Measurements from ENCODE around the gene ZNF701. TPM values are rescaled to one million over a fixed set of nuclear protein-coding genes. Genes with fewer than 3 reads are reported as not detected.

ZNF701 gene
- total and polyA plus RNA-seq, 2 of the 8 experiments (the other 6 are each of a cell fraction or from before 2014, with no cell fraction given) = 4.9 to 18.7 TPM

- Histone ChIP-seq H3K27ac (ENCODE audit: low read depth, low read length) (no peak overlapping the region), H3K9me3 (ENCODE audit: insufficient read depth in 2 of 2, low read depth in 1 of 2, low read length in 1 of 2) (no peaks in the 10 kb centered on the region), H4K91ac (replicated peaks; ENCODE audit: insufficient read length, low read length) (no peak overlapping the region), H2BK120ac (replicated peaks; ENCODE audit: low read depth, low read length) (no peak overlapping the region), H2BK12ac (ENCODE audit: low read depth, low read length) (no peak overlapping the region), H3K23ac (ENCODE audit: insufficient read length) (no peak overlapping the region), H3K23me2 (ENCODE audit: low read depth, low read length) (peaks cover 5% of the 10 kb centered on the region; the same call in 1 of the 2 replicates), H3K18ac (ENCODE audit: extremely low read depth, low read length) (no peak overlapping the region), H2AK5ac (ENCODE audit: low read depth, low read length) (no peak overlapping the region), H2BK5ac (ENCODE audit: low read depth, low read length) (no peak overlapping the region), H3K79me1 (ENCODE audit: low read depth, low read length) (no peaks in the 10 kb centered on the region), H3K4ac (replicated peaks; ENCODE audit: insufficient read length, low read depth, low read length) (no peak overlapping the region), H4K8ac (ENCODE audit: extremely low read depth, insufficient read depth, low read length) (no peak overlapping the region), H3K36me3 (ENCODE audit: control insufficient read depth in 2 of 4, insufficient read depth in 4 of 4, low read length in 3 of 4) (no peaks in the 10 kb centered on the region), H2BK15ac (ENCODE audit: low read length) (no peak overlapping the region), H3K4me1 (replicated peaks in 1 of 4; ENCODE audit: control insufficient read depth in 3 of 4, insufficient read depth in 4 of 4, low read length in 3 of 4) (peaks cover 0 to 10% (median 8%) of the 10 kb centered on the region in 4 experiments; a peak in 5 of 7 replicates), H3K9ac (replicated peaks in 1 of 4; ENCODE audit: extremely low read depth in 1 of 4, low read depth in 3 of 4, low read length in 3 of 4) (no peak overlapping the region), H3K4me2 (ENCODE audit: insufficient read depth in 1 of 2, low read depth in 2 of 2, low read length in 2 of 2) (no peak overlapping the region), H4K5ac (ENCODE audit: insufficient read length, low read depth, low read length) (no peak overlapping the region), H3K14ac (ENCODE audit: insufficient read length) (no peak overlapping the region), H2AFZ (ENCODE audit: low read length) (no peak overlapping the region), H3K4me3 (ENCODE audit: extremely low read depth in 1 of 4, insufficient read depth in 2 of 4, low read depth in 3 of 4, low read length in 4 of 4) (no peak overlapping the region), H2BK20ac (ENCODE audit: low read length) (no peak overlapping the region), H4K20me1 (replicated peaks in 1 of 2; ENCODE audit: control insufficient read depth in 1 of 2, insufficient read depth in 2 of 2, low read length in 2 of 2) (peaks cover 0 to under 1% of the 10 kb centered on the region in 2 experiments), H3K27me3 (replicated peaks in 1 of 4; ENCODE audit: control insufficient read depth in 3 of 4, extremely low read depth in 1 of 4, insufficient read depth in 3 of 4, low read length in 3 of 4) (no peaks in the 10 kb centered on the region), H3K79me2 (ENCODE audit: control insufficient read depth in 1 of 2, insufficient read depth in 2 of 2, low read length in 2 of 2) (peaks cover 0 to 5% of the 10 kb centered on the region in 2 experiments; a peak in 2 of 4 replicates), H3K56ac (replicated peaks; ENCODE audit: insufficient read length, low read depth, low read length) (no peak overlapping the region)
- WGBS, 2 experiments (ENCODE audit: extremely low coverage in 1 of 2, insufficient coverage in 1 of 2, insufficient read length in 1 of 2, insufficient replicate concordance in 2 of 2, low coverage in 1 of 2, low lambda C conversion rate in 2 of 2, missing lambda C conversion rate in 1 of 2) = 90% methylated on average over 20 of the region's 20 CpGs; no CpG with 5 or more reads in 1 of the 2 experiments
- ChIA-PET CTCF (ENCODE audit: partially characterized antibody) (no interaction called here), POLR2A (ENCODE audit: partially characterized antibody) (no interaction called here)
- FAIRE-seq (no peak), DNase-seq (ENCODE audit: low read depth in 1 of 2, low spot score in 2 of 2) (no peak)
- TF ChIP-seq YY1 (IDR thresholded peaks at IDR 0.05; ENCODE audit: low read depth, low read length) = no peak
- no peak for TF ChIP-seq ATF2 (IDR thresholded peaks at IDR 0.05; ENCODE audit: low read length)
- TF ChIP-seq SP1 (IDR thresholded peaks at IDR 0.05; ENCODE audit: low read depth, low read length) = no peak
- TF ChIP-seq CTCF (IDR thresholded peaks at IDR 0.05; ENCODE audit: control extremely low read depth in 1 of 3, insufficient read depth in 1 of 3, low read depth in 1 of 3, low read length in 3 of 3) = no peak
- no peak for TF ChIP-seq CBX8 (IDR thresholded peaks at IDR 0.05; ENCODE audit: borderline replicate concordance, low read depth, low read length)
- no peak for TF ChIP-seq SUZ12 (IDR thresholded peaks at IDR 0.05; ENCODE audit: low read length)
- TF ChIP-seq NRF1 (IDR thresholded peaks at IDR 0.05; ENCODE audit: low read depth, low read length) = no peak
- no peak for TF ChIP-seq TAF7 (optimal IDR thresholded peaks at IDR 0.05; ENCODE audit: borderline replicate concordance, low read depth, low read length)
- no peak for TF ChIP-seq NANOG (IDR thresholded peaks at IDR 0.05; ENCODE audit: insufficient read depth, low read depth, low read length, poor library complexity, severe bottlenecking)
- TF ChIP-seq BRCA1 (IDR thresholded peaks at IDR 0.05; ENCODE audit: low read depth, low read length) = no peak
Measured at GRCh38 chr19:52524086-52524485, 46.0 kb upstream of the ZNF701 start.
